ENCODE measurements around the gene CAPNS2.

DNA sequence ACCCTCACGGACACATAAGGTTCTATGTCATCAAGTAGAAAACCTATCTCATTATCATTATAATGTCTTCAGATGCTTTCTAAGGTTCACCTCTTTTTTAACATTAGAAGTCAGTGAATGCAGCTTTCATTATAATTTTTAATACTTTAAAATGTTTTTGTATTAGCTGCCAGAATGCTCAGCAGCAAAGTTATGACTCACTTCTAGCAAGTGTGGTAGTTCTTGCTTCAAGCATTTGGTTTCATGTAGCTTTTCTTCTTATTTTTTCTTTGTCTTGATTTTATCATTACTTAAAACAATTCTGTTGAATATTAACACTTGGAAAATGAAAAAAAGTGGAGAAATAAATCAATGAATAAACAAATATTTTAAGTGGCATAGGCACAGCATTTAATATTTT is 34.3 kb upstream of the CAPNS2 start:
- TF ChIP-seq EZH2phosphoT487 (IDR thresholded peaks at IDR 0.05; ENCODE audit: borderline replicate concordance, low read depth, low read length) = no peak
- no peak for TF ChIP-seq CTCF (conservative IDR thresholded peaks at IDR 0.05; ENCODE audit: low read length)

Data from OCI-LY7 (cell line).